ENCODE results near the gene RAPGEF4.
A peak's percentile ranks its signal among the peaks of the same experiment; 100 is the strongest.

The RAPGEF4 gene

DNA sequence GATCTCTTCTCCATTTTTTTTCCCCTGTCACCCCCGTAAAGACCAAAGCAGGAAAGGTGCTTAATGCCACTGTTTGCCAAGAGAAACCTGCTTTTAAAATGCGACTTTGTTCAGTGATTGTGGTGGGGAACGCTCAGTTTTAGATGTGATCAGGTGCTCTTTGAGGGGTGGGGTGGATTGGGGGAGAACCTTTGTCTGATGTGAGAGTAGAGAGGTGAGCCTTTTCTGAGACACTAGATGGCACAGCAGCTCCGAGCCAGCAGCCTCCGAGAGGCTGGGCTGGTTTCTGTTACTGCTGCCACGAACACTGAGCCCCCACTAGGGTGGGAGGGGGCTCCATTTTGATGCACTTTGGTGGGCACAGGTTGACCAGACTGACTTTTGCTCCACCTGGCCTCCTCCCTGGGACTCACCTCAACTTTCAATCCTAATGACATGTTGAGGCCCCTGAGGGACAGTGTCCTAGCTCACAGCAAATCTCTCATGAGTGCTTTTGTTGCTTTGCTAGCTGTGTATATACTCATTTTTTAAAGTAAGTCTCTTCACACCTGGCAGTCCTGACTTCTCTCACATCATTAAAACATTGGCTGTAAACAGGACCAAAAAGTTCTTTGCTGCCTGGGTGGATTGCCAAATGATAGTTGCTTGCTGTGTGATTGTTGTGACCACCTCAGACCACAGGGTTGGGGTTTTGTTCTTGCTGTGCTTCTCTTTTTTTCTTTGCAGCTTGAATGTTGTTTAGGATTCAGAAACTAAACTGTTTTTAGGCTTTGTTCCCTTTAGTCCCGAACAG lies 241.8 kb downstream of the RAPGEF4 start:
- TF ChIP-seq, protein P1, sequence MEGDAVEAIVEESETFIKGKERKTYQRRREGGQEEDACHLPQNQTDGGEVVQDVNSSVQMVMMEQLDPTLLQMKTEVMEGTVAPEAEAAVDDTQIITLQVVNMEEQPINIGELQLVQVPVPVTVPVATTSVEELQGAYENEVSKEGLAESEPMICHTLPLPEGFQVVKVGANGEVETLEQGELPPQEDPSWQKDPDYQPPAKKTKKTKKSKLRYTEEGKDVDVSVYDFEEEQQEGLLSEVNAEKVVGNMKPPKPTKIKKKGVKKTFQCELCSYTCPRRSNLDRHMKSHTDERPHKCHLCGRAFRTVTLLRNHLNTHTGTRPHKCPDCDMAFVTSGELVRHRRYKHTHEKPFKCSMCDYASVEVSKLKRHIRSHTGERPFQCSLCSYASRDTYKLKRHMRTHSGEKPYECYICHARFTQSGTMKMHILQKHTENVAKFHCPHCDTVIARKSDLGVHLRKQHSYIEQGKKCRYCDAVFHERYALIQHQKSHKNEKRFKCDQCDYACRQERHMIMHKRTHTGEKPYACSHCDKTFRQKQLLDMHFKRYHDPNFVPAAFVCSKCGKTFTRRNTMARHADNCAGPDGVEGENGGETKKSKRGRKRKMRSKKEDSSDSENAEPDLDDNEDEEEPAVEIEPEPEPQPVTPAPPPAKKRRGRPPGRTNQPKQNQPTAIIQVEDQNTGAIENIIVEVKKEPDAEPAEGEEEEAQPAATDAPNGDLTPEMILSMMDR (IDR thresholded peaks at IDR 0.05; ENCODE audit: insufficient read depth, low read length, missing control alignments): peak; percentile 32
- no peak for DNase-seq (ENCODE audit: low read depth, low spot score)
- H3K4me3 ChIP-seq (ENCODE audit: low read depth, low read length): no peak overlapping the region
- ChIA-PET POLR2A (no interaction called here), CTCF (interaction anchor here (1.0 to 1.4 kb wide), 2 partner anchors 10 to 49 kb away, joined by 3 to 7 read pairs; no protein-coding TSS in a partner anchor)

- TF ChIP-seq, protein P1 (IDR thresholded peaks at IDR 0.05; ENCODE audit: insufficient read depth, low read length, missing control alignments): no peak
- H3K4me3 ChIP-seq (ENCODE audit: low read depth, low read length): no peak overlapping the region
- DNase-seq (ENCODE audit: low read depth, low spot score): no peak
- CTCF ChIA-PET: interaction anchor here (1.0 to 1.4 kb wide), 3 partner anchors 10 to 49 kb away, joined by 3 to 7 read pairs (median 3); no protein-coding TSS in a partner anchor
- POLR2A ChIA-PET: no interaction called here
These were observed 242.4 kb downstream of the RAPGEF4 start for GRCh38 chr2:172978063-172978383.

DNA sequence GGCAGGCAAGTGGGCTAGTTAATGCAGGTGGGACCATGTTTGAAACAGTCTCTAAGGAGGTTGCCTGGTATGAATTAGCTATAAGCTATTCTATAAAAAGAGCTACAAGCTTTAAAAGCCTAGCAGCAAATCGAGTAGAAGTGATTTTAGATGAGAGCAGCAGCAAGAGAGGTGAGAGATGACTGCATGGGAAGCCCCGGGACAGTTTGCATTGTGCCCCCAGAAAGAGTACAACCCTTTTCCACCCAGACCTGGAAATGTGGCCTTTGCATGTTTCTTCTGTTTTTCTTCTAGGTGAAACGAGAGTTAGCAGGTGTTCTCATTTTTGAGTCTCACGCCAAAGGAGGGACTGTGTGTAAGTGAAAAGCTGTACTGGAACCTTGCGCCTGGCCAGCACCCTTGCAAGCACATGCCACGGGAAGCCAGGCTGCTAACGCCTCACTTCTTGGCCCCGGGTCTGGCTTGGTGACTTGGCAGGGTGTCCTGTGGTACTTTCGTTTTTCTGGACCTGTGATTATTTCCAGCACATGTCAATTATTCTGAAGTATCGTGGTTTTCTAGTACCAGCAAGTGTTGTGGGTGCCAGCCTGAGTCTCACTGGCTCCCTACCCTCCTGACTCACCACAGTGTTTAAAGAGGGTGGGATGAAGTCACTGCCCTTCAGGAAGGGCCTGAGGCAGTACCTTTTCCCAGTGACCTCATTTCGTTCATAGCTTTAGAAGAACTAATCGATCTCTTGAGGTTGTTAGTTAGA lies 249.7 kb downstream of the RAPGEF4 start:
- DNase-seq (ENCODE audit: low read depth, low spot score): no peak
- TF ChIP-seq, protein P1 (IDR thresholded peaks at IDR 0.05; ENCODE audit: insufficient read depth, low read length, missing control alignments): no peak
- POLR2A ChIA-PET: interaction anchor here (0.7 kb wide), 1 partner anchor 57 kb away, joined by 3 read pairs; no protein-coding TSS in a partner anchor
- CTCF ChIA-PET: interaction anchor here (1.2 to 7.9 kb wide), 3 partner anchors 9 to 199 kb away, joined by 3 to 80 read pairs (median 24); no protein-coding TSS in a partner anchor
- H3K4me3 ChIP-seq (ENCODE audit: low read depth, low read length): no peak overlapping the region

- H3K4me3 ChIP-seq (ENCODE audit: low read depth, low read length): no peak overlapping the region
- ChIA-PET POLR2A (no interaction called here), CTCF (interaction anchor here (1.0 to 7.9 kb wide), 3 partner anchors 8 to 225 kb away, joined by 4 to 80 read pairs (median 24); no protein-coding TSS in a partner anchor)
- TF ChIP-seq, protein P1 (IDR thresholded peaks at IDR 0.05; ENCODE audit: insufficient read depth, low read length, missing control alignments): no peak
- DNase-seq (ENCODE audit: low read depth, low spot score): no peak
These were observed 250.4 kb downstream of the RAPGEF4 start for GRCh38 chr2:172986040-172986439.

DNA sequence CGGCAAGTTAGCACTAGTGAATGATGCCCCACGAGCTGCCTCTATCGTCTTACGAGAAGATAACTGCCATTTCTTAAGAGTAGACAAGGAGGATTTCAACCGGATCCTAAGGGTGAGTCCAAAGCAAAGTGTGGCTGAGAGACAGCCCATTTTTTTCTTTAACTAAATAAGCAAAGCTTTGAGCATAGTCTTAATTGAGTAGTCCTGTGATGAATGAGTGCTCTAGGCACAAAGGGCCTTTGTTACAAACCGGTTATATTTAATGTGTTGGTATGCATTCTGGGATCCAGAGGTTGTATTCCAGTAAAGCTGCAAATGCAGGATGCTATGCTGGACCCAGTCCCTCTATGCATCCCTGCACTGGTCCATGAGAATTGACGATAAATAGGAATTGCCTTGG lies 253.1 kb downstream of the RAPGEF4 start:
- DNase-seq (ENCODE audit: low read depth, low spot score): no peak
- POLR2A ChIA-PET: no interaction called here
- no peak overlapping the region for H3K4me3 ChIP-seq (ENCODE audit: low read depth, low read length)
- CTCF ChIA-PET: interaction anchor here (0.9 to 1.9 kb wide), 2 partner anchors 16 to 57 kb away, joined by 3 to 6 read pairs; no protein-coding TSS in a partner anchor
- TF ChIP-seq, protein P1 (IDR thresholded peaks at IDR 0.05; ENCODE audit: insufficient read depth, low read length, missing control alignments): no peak

DNA sequence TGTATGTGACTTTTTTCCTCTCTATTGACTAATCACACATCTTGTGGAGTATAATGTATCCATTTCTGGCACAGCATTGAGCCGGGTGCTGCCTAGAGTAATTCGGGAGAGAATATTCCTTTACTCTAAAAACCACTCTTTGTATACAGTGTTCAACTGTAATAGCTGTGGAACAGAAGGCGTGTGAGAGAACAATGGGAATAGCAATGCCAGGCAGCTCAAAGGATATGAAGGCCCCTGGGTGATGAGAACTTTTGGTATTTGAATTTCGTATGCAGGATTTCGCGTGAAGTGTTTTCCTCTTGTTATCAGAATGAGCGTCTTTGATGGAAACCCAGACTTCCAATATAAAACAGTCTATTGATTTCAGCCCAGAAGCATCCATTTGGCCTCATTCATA lies 255.4 kb downstream of the RAPGEF4 start:
- ChIA-PET CTCF (interaction anchor here (0.9 to 3.1 kb wide), 6 partner anchors 13 to 220 kb away, joined by 3 to 9 read pairs (median 3); no protein-coding TSS in a partner anchor), POLR2A (no interaction called here)
- DNase-seq (ENCODE audit: low read depth, low spot score): no peak
- H3K4me3 ChIP-seq (ENCODE audit: low read depth, low read length): no peak overlapping the region
- TF ChIP-seq, protein P1 (IDR thresholded peaks at IDR 0.05; ENCODE audit: insufficient read depth, low read length, missing control alignments): no peak
